Tibial nerve (tissue), 4 donors: Measurements from ENCODE around the gene CAMKMT.

Source experiments
- EP300 ChIP-seq, 2 donors: sonication (generic); formaldehyde crosslinking; IDR thresholded peaks; one replicate each; pipeline ENCODE4 v1.6.1; 2017; ENCODE audit warnings: antibody characterized with exemption in 2 of 2, mild to moderate bottlenecking in 1 of 2
- POLR2A ChIP-seq, 2 donors: fragments of 450-650 bp; IDR thresholded peaks; one replicate each; pipeline ENCODE4 v1.6.1; 2017; ENCODE audit warnings: antibody characterized with exemption in 2 of 2, mild to moderate bottlenecking in 2 of 2, moderate library complexity in 2 of 2
- TF ChIP-seq, protein P1 (sequence below), 5 experiments: fragments of 200-600 bp in 3 of 5; fragments of 450-650 bp in 2 of 5; sonication (generic) in 3 of 5; IDR thresholded peaks; one replicate each; pipeline ENCODE4 v1.5.1; 2016 to 2019; ENCODE audit warnings: antibody characterized with exemption in 5 of 5, mild to moderate bottlenecking in 3 of 5, moderate library complexity in 2 of 5

DNA sequence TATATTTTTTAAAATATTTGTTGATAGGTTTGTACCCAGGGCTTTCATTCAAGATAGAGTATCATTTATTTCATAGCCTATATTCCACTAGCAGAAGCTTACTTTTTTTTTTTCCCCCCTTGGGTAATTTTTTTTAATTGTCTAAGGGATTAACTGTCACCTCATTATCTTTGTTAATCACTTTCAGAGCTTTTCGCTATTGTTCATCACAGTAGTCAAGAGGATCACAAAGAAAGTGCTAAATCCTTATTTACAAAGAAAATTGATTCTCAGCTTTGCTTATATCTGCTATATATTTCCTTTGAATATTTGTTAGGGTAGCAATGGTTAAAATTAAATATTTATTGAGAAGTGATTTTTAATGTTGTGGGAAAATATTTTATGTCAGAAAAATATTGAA lies 59.0 kb downstream of the CAMKMT start:
- TF ChIP-seq POLR2A (IDR thresholded peaks at IDR 0.05) (no peak), EP300 (IDR thresholded peaks at IDR 0.05) (no peak)
- TF ChIP-seq, protein P1, sequence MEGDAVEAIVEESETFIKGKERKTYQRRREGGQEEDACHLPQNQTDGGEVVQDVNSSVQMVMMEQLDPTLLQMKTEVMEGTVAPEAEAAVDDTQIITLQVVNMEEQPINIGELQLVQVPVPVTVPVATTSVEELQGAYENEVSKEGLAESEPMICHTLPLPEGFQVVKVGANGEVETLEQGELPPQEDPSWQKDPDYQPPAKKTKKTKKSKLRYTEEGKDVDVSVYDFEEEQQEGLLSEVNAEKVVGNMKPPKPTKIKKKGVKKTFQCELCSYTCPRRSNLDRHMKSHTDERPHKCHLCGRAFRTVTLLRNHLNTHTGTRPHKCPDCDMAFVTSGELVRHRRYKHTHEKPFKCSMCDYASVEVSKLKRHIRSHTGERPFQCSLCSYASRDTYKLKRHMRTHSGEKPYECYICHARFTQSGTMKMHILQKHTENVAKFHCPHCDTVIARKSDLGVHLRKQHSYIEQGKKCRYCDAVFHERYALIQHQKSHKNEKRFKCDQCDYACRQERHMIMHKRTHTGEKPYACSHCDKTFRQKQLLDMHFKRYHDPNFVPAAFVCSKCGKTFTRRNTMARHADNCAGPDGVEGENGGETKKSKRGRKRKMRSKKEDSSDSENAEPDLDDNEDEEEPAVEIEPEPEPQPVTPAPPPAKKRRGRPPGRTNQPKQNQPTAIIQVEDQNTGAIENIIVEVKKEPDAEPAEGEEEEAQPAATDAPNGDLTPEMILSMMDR (IDR thresholded peaks at IDR 0.05), result no peak
